Vagina (tissue), 2 donors: ENCODE results near the gene KCNK4. TPM values are rescaled to one million over a fixed set of nuclear protein-coding genes. Genes with fewer than 3 reads are reported as not detected.

ENCODE experiments used
- DNase-seq, 2 donors: peaks; one replicate each; pipeline ENCODE4 v3.0.0-alpha.2; 2017; ENCODE audit errors: extremely low spot score in 2 of 2
- H3K27ac ChIP-seq: fragments of 200-600 bp; sonication (generic); one replicate; pipeline ENCODE4 v1.5.1; 2019
- H3K27me3 ChIP-seq: fragments of 200-600 bp; sonication (generic); one replicate; pipeline ENCODE4 v1.5.1; 2019
- H3K36me3 ChIP-seq, 2 donors: fragments of 200-600 bp; sonication (generic); one replicate each; pipeline ENCODE4 v1.5.1; 2017 to 2019
- H3K4me1 ChIP-seq: fragments of 200-600 bp; sonication (generic); one replicate; pipeline ENCODE4 v1.5.1; 2019
- H3K4me3 ChIP-seq, 2 donors: fragments of 200-600 bp; sonication (generic); 1 replicate in 1 of 2; 2 replicates in 1 of 2; pipeline ENCODE4 v1.5.1; 2016 to 2019
- H3K9me3 ChIP-seq: fragments of 200-600 bp; sonication (generic); one replicate; pipeline ENCODE4 v1.5.1; 2019
- CTCF ChIP-seq, 3 experiments: fragments of 450-650 bp in 2 of 3; fragments of 200-600 bp in 1 of 3; sonication (generic) in 1 of 3; IDR thresholded peaks; one replicate each; pipeline ENCODE4 v1.5.1; 2017 to 2019; ENCODE audit warnings: antibody characterized with exemption in 3 of 3, mild to moderate bottlenecking in 2 of 3, moderate library complexity in 2 of 3
- POLR2A ChIP-seq, 2 donors: fragments of 450-650 bp; IDR thresholded peaks; one replicate each; pipeline ENCODE4 v1.6.1; 2017; ENCODE audit warnings: antibody characterized with exemption in 2 of 2, mild to moderate bottlenecking in 2 of 2, moderate library complexity in 2 of 2
- POLR2AphosphoS5 ChIP-seq, 2 donors: sonication (generic); formaldehyde crosslinking; IDR thresholded peaks; one replicate each; pipeline ENCODE4 v1.9.0; 2017; ENCODE audit warnings: antibody characterized with exemption in 2 of 2, mild to moderate bottlenecking in 2 of 2, low read depth in 1 of 2; ENCODE audit not compliant: insufficient read depth in 1 of 2
- intact Hi-C: fragments of 100-400 bp; cut with DNase I; formaldehyde crosslinking; loops from one replicate; pipeline ENCODE4 v1.15.1; 2023
- total RNA-seq: library from RNA; depleted of rRNA; stranded (reverse); fragments of >200 nt; gene quantifications from one replicate; pipeline ENCODE4 v1.2.3, GENCODE V29; 2016

The KCNK4 gene
- total RNA-seq, 1 donor from 2014 or later: 0.98 TPM

- DNase-seq: no peak
- peaks cover 25% of the 10 kb centered on the region for H3K4me1 ChIP-seq
- intact Hi-C loops: no loop called here
- H3K27me3 ChIP-seq: no peaks in the 10 kb centered on the region
- no peak overlapping the region for H3K27ac ChIP-seq
- H3K36me3 ChIP-seq: no peaks in the 10 kb centered on the region
- H3K4me3 ChIP-seq: peak overlapping the region; percentile 34 to 37
- TF ChIP-seq POLR2AphosphoS5 (IDR thresholded peaks at IDR 0.05; ENCODE audit: insufficient read depth in 1 of 2, low read depth in 1 of 2): no peak
- TF ChIP-seq POLR2A (IDR thresholded peaks at IDR 0.05): no peak
- TF ChIP-seq CTCF (IDR thresholded peaks at IDR 0.05): no peak
- H3K9me3 ChIP-seq: no peaks in the 10 kb centered on the region
Observed at GRCh38 chr11:64342869-64343745, 52.0 kb downstream of the KCNK4 start.

- DNase-seq: no peak
- Histone ChIP-seq H3K4me3 (no peak overlapping the region), H3K36me3 (no peaks in the 10 kb centered on the region), H3K27ac (no peak overlapping the region), H3K9me3 (no peaks in the 10 kb centered on the region), H3K27me3 (no peaks in the 10 kb centered on the region), H3K4me1 (peaks cover 33% of the 10 kb centered on the region)
- intact Hi-C loops: no loop called here
- no peak for TF ChIP-seq CTCF (IDR thresholded peaks at IDR 0.05)
- no peak for TF ChIP-seq POLR2A (IDR thresholded peaks at IDR 0.05)
- TF ChIP-seq POLR2AphosphoS5 (IDR thresholded peaks at IDR 0.05; ENCODE audit: insufficient read depth in 1 of 2, low read depth in 1 of 2): no peak
Observed at GRCh38 chr11:64343767-64344559, 52.9 kb downstream of the KCNK4 start.

GRCh38 chr11:64344787-64345186 lies 53.7 kb downstream of the KCNK4 start:
- no peaks in the 10 kb centered on the region for H3K27me3 ChIP-seq
- H3K4me3 ChIP-seq: no peak overlapping the region
- TF ChIP-seq POLR2AphosphoS5 (IDR thresholded peaks at IDR 0.05; ENCODE audit: insufficient read depth in 1 of 2, low read depth in 1 of 2) (no peak), POLR2A (IDR thresholded peaks at IDR 0.05) (no peak), CTCF (IDR thresholded peaks at IDR 0.05) (no peak)
- H3K27ac ChIP-seq: no peak overlapping the region
- intact Hi-C loops: no loop called here
- peaks cover 33% of the 10 kb centered on the region for H3K4me1 ChIP-seq
- DNase-seq: no peak
- H3K36me3 ChIP-seq: no peaks in the 10 kb centered on the region
- no peaks in the 10 kb centered on the region for H3K9me3 ChIP-seq

- intact Hi-C loops: no loop called here
- H3K27ac ChIP-seq: no peak overlapping the region
- TF ChIP-seq POLR2AphosphoS5 (IDR thresholded peaks at IDR 0.05; ENCODE audit: insufficient read depth in 1 of 2, low read depth in 1 of 2) (no peak), POLR2A (IDR thresholded peaks at IDR 0.05) (no peak)
- no peaks in the 10 kb centered on the region for H3K27me3 ChIP-seq
- H3K4me1 ChIP-seq: peaks cover 13% of the 10 kb centered on the region
- no peaks in the 10 kb centered on the region for H3K36me3 ChIP-seq
- H3K4me3 ChIP-seq: no peak overlapping the region
- peak in 1 of 2 donors; percentile 77 for DNase-seq
- H3K9me3 ChIP-seq: no peaks in the 10 kb centered on the region
Observed at GRCh38 chr11:64347193-64347867, 56.2 kb downstream of the KCNK4 start.

- no peak overlapping the region for H3K4me3 ChIP-seq
- intact Hi-C loops: no loop called here
- DNase-seq: no peak
- peaks cover 8% of the 10 kb centered on the region for H3K4me1 ChIP-seq
- H3K27me3 ChIP-seq: no peaks in the 10 kb centered on the region
- no peak overlapping the region for H3K27ac ChIP-seq
- no peak for TF ChIP-seq POLR2A (IDR thresholded peaks at IDR 0.05)
- no peaks in the 10 kb centered on the region for H3K36me3 ChIP-seq
- no peaks in the 10 kb centered on the region for H3K9me3 ChIP-seq
Observed at GRCh38 chr11:64348383-64349024, 57.4 kb downstream of the KCNK4 start.
